RPMI7951 (cell line): Measurements from ENCODE around the gene LYSMD4. TPM values are rescaled to one million over a fixed set of nuclear protein-coding genes. Genes with fewer than 3 reads are reported as not detected.

Source experiments
- DNase-seq: peaks from one replicate; pipeline ENCODE4 v3.0.0-alpha.2; 2012; ENCODE audit warnings: low read depth
- total RNA-seq: library from RNA; depleted of rRNA; stranded (reverse); fragments of >200 nt; shearing (Covaris generic); gene quantifications from 2 replicates; pipeline ENCODE4 v1.2.3, GENCODE V29; 2014

Gene LYSMD4
- total RNA-seq, 1 experiment from 2014 or later, result 5.4 TPM

DNA sequence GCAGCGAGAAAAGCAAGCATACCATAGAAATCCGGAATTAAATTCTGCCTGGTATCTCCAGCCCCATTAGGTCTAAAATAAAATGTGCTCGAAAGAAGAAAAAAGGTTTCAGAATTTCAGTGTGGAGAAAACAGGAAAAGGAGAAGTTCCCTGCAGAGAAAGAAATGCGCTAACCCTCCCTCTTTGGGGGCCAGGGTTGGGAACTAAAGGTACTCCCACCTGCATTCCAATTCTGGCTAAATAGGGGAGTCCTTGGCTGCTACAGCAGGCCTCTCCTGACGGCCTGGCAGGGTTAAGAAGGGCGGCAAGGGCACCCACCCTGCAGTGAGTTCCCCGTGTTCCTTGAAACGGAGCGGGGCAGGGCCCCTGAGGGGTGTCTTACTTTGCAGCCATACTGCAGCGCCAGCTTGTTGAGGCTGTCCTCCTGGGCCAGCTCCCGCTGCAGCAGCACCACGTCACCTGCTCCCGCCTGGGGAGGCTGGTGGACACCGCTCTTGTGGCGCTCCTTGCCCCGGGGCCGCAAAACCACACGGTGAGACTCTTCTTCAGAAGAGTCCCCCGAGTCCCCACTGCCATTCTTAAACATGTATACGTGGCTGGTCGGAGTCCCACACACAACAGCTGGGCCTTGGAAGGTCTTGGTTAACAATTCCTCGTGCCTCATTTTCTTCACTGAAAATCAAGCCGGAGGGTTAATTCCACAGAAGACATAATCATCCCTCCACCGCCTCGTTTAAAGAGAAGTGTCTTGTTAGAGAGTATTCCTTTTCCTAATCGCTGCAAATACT lies 1.7 kb downstream of the LYSMD4 start:
- DNase-seq, result no peak

DNA sequence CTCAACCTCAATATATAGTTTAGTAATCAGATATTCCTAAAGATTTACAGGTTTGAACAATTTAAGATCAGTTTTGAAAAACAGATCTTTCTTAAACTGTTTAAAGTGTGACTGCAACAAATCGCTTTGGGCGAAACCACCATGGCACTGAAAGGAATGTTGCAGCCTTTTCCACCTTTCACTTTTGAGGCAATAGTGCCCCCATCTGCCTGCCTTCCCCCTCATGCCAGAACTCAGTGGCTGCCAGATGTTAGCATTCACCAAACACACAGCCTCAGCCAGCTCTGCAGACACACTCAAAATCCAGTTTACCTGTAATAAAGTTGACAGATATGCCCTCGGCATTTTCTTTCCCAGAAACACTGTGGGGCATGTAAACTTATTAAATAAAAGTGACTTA lies 3.3 kb downstream of the LYSMD4 start:
- peak; percentile 77 for DNase-seq

DNA sequence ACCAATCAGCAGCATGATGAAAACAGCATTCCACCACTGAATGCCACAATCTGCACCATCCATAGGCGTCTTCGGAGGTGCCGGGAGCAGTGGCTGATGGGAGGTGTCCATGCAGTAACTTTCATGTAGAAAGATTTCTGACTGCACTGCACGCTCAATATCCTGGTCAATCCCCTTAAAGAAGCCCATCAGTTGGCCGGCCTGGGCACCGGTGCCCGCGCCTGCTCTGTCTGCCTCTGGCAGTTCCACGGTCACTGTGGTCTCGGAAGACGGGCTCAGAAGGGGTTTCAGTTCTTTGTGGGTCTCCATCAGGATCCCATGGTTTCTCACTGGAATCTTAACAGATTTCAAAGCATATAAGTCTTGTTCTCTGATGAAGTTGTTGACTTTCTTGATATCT lies 3.9 kb downstream of the LYSMD4 start:
- no peak for DNase-seq

DNA sequence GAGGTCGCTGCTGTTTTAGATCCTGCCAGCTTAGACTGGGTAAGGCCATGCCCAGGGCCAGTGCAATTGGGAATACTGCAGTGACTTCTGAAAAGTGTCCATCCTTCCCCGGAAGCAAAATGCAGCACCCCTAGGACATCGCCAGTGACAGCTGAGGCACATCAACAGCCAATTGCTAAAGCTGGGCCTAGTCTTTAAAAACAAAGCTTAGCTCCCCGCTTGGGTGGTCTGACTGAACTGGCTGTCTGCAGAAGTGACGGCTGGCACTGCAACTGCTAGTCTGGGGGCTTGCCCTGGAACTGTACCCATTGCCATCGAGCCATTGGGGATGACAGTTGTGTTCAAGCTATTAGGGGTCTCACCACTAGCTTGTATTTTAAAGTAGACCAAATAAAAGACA lies 4.3 kb downstream of the LYSMD4 start:
- no peak for DNase-seq

DNA sequence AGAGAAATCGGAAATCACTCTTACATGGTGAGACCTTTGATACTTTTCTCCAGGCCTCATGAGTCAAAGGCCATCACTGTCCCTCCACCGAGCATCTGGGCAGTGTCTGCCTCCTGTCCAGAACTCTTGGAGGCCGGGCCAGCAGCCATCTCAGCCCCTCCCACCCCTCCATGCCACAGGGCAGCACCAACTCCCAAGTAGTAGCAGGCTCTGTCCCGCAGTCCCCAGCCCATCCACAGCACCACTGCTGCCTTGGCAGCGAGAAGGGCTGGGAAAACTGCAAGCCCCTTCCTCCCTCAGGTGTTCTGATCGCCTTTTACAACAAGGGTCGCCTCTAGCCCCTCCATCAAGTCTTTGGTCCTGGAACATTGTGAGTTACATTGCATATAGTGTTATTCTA lies 5.5 kb downstream of the LYSMD4 start:
- no peak for DNase-seq

DNA sequence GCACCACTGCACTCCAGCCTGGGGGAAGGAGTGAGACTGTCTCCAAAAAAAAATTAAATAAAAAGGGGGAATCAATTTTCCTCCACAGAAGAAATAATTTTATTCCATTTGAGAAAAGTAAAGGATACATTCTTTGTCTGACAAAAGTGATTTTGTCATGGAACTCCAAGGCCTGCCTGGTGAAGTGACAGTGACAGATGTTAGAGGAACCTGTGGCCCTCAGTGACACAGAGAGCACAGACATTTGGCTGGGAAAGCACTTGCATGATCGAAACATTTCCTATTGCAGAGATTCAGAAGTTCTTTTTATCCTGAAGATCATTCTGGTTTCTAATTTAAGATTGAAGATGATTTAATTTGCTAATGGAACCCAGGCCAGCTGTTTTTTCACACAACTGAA lies 5.9 kb downstream of the LYSMD4 start:
- no peak for DNase-seq

DNA sequence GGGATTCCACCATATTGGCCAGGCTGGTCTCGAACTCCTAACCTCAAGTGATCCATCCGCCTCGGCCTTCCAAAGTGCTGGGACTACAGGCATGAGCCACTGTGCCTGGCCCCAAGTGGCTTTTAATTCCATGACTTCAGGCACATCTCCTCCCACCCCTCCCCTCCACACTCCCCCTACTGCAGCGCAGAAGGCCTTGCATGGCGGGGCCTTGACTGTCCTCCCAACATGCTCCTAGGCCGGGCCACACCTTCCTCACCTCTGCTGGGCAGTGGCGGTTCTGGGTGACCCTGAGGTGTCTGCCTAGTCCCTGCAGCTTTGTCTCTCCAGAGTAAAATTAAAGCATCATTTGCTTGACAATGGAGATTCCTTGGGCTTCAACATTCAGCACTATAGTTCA lies 6.9 kb downstream of the LYSMD4 start:
- DNase-seq, result no peak

DNA sequence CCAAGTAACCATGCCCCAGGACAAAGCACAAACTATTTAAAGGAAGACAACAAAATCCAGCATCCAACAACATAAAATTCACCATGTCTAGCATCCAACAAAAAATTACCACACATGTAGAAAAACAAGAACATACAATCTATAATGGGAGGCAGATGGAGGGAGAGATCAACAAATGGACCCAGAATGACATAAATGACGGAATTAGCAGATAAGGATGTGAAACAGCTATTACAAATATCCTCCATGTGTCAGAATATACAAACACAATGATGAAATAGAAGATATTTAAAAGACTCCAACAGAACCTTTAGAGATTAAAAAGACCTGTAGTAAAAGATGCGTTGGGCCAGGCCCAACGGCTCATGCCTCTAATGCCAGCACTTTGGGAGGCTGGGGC lies 10.8 kb downstream of the LYSMD4 start:
- DNase-seq, result no peak

DNA sequence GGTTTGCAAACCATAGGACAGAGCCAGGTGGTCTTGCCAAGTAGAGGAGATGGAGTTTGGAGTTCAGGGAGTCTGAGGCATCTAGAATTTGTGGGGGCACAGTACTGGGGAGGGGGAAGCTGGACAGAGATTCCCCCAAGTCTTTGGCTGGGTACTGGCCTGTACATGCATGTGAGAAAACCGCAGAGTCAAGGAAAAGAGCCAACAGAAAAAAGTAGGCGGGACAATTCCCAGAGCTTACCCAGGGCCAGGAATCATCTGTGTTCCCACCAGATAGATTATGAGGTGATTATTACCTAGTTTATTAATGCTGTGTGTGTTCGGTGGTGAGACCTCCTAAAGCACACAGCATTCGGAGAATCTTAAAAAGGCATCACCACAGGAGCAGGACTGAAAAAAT lies 11.3 kb downstream of the LYSMD4 start:
- no peak for DNase-seq

DNA sequence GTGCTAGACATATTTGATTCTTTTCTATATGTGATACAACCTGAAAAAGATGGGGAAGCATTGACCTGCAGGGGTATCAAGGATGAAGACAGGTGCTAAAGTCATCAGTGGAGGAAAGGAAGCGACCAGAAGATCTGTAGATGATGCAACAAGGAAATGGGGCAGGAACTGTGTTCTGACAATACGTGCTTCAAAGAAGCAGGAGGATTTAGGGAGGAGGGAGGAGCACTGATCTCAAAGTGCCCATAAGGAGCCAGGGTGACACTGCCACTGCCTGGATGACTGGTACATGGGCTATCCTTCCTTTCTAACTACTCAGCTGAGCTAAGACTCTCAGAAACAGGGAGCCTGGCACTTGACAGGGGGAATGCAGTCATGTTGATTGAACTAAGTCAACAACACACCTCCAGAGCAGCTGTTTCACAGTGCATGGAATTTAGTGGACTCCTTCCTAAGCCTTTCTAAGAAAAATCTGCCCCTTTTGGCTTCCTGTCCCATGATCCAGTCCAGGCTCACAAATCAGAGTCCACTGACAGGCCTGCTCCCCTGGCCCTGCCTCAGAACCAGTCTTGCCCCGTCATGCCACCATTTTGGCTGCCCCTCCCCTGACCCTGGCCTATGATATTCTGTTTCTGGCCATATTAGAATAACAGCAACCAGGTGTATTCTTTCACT lies 12.0 kb downstream of the LYSMD4 start:
- no peak for DNase-seq

DNA sequence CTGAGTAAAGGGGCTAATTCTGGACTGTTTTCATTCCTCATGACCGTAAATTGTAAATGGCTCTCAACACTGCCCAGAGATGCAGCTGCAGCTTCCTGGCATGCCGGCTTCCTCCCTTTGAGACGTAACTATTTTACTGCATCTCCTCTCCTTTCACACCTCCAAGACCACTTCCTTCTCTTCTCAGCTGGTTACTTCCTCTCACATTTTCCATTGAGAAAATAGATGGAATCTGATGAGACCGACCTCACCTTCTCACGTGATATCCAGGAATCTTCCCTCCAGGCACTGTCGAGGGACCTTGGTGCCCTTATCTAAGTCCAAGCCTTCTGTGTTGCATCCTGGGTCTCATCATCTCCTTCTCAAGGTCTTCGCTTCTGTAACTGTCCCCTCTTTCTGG lies 12.7 kb downstream of the LYSMD4 start:
- DNase-seq, result no peak

DNA sequence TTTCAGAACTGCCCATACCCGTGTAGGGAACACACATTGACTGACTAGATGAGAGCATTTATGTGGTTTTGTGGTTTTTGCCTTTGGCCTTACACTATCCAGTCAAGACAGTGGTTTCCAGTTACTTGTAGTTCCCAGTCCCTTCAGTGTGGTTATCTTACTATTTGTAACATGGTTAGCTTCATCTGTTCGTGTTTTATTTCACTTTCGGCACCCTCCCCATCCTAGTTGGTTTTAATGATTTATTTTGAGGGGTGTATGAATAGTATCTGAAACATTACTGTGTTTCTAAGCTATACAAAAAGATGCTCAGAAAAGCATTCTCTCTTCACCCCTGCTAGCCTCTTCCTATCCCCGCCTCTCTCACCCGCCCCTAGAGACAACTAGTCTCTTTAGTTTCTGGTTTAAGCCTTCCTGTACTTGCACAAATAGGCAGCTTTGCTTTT lies 14.1 kb downstream of the LYSMD4 start:
- DNase-seq, result peak; percentile 90

DNA sequence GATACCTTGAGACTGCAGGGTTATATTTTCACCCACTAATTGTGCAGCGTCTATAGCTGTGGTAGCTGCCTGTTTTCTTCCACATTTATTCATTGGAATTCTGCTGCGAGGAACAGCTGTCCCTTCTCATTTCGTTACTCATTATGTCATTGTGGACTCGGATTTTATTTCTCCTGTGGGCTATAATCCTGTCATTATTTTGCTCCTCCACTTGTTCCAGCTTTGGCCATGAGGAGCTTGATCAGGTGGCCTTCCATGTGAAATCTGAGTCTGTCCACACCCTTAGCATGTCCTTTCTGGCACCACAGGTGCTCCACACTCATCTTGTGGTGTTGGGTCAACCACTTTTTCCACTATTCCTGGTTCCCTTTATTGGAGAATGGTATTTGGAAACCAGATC lies 14.8 kb downstream of the LYSMD4 start:
- no peak for DNase-seq

DNA sequence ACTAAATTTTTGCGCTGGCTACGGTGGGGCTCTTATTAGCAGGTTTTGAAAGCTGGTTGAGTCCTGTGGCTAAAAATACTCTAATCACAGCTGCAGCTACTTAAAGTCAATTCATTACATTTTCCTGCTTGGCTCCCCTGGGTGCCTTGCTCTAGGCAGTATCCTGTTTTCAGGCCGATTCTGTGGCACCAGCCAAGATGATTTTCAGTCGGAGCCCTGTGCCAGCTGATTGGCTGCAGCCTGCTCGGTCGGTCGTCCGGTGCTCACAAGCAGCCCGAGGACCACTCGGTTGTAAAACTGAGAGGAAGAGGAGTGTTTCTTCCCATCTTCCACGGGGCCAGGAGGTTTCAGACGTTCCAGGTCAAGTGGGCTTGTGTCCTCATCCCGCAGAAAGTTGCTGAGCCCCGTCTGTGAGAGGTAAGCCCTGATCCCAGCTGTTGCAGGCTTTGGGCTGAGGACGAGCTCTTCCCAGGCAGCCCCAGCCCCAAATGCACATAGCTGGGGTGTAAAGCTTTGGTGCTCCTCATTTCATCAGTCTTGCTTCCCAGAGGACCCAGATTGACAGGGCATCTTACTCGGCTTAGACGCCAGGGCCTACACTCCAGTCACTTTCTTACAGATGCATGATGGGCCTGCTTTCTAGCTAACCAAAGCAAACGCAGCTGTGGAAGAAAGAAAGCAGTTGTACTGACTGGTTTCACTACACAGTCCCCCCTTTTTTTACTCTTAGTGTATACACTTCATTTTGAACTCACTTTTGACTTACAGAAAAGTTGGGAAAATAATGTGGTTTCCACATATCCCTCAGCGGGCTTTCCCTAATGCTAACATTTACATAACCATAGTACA lies 15.9 kb downstream of the LYSMD4 start:
- DNase-seq, result no peak

DNA sequence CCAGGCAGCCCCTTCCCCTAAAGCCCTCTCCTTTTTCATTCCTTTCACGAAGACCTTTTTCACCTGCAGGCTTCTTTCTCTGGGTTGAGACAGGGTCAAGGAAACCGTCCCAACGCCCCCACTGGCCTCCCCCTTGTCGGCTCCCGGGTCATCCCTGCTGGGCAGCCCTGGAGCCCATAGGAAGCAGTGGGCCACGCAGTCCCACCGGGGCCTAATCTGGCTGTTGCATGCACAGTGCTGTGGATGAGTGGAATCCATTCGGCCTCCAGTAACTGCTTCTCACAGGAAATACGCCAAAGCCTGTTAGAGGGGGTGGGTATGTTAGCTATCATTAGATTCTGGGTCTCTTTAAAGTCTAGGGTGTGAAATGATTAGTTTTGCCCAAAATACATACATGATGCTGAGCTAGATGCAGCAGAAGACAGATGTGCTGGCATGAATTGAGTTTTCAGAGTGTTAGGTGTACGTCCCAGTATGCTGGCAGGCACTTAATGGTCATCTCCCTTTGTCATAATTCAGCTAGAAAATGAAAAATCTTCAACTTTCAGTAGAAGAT lies 16.6 kb downstream of the LYSMD4 start:
- no peak for DNase-seq

DNA sequence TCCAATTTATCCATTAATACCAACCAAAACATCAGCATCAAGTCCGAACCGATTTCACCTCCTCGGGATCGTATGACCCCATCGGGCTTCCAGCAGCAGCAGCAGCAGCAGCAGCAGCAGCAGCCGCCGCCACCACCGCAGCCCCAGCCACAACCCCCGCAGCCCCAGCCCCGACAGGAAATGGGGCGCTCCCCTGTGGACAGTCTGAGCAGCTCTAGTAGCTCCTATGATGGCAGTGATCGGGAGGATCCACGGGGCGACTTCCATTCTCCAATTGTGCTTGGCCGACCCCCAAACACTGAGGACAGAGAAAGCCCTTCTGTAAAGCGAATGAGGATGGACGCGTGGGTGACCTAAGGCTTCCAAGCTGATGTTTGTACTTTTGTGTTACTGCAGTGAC lies 20.8 kb downstream of the LYSMD4 start:
- DNase-seq, result no peak

DNA sequence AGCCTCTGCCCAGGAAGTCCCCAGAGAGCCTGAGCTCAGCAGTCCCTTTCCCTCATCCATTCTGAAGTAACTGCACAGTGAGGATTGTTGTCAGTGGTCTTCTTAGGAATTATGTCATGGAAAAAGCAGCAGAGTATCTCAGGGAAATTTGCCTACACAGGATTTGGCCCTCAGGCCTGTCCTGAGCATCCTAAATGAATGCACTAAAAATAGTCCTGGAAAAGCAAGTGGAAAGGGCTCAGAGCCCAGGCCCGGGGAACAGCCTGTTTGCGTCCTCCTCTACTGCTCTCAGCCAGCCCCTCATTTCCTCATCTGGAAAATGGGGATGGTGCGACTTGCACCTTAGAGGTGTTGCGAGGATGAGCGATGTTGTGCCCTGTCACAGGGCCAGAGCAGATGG lies 21.6 kb downstream of the LYSMD4 start:
- no peak for DNase-seq

DNA sequence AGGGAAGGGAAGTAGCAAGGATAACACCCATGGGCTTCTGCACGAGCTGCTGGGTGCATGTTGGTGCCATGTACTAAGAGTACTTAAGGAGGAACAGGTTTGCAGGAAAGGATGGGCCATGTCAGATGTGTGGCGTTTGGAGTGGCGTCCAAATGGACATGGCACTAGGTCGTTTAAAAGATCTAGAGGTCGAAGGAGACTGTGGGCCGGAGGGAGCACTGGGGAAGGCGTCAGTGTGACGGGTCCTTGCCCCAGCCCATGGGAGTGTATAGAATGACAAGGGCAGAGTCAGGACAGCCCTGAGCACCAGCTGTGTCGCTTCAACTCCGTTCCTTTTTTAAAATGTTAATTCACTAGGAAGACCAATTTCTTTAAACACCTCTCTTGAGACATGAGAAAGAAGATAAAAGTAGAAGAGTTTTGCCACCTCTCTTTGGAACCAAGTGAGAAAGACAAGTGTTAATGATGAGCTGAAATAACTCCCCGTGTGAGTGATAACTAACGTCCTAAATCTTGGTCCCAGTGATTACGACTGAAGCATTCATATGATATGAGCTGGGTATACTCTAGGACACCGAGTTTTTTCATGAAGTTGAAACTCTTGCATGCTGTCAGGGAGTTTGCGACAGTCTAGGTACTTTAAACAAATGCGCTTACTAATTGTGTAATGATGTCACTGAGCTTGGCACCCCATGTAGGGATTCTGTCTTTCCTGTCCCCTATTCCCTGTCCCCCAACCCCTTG lies 23.8 kb downstream of the LYSMD4 start:
- no peak for DNase-seq

DNA sequence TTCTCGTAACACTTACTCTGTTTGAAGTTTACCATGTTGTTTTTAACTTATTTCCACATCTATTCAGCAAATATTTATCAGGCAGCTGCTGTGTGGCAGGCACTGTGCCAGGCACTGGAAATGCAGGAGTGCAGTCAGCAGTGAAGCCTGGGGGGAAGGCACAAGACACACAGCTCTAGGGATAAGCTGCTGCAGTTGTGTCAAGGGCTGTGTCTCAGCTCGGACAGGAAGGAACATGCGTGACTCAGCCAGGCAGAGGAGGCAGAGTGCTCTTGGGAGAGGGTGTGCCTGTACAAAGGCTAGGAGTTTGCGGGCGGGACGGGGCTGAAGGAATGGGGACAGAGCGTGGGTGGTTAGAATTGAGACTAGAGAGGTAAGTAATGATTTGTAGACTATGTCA lies 24.7 kb downstream of the LYSMD4 start:
- peak; percentile 96 for DNase-seq

DNA sequence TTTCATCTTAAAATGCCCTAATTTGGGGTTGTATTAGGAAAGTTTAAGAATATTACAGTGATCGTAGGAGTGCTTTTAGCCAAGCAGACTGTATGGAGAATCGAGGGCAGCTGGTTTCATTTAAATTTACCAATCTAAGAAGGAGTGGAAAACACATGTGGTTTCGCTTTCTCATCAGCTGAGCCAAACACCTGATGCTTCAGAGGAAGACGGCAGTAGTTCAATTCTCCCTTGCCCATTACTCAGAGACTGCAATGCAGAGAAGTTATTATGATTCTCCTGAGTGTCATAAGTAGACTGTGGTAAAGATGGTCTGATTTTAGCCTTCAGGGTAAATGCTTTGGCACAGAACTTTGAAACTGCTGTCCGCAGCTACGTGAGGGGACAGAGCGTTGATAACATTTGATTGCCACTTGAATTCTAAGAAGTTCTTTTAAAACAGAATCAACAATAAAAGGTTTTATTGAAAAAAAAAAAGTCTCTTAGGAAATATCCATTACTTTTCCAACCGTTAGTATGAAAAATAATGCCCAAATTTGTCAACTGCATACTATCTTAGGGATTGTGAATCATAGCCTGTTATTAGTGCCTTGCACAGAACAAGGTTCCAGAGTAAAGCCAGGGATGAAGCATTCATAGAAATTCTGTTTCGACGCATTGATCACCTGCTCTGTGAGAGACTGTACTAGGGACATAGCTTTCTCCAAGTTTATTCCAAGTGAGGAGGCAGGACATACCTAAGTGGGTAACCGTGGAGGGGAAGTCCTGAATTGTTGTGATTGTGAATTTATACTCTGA lies 25.6 kb downstream of the LYSMD4 start:
- peak; percentile 90 for DNase-seq
